RPMI7951 (cell line): ENCODE measurements around the gene CAMK2A. TPM values are rescaled to one million over a fixed set of nuclear protein-coding genes. Genes with fewer than 3 reads are reported as not detected.

Source experiments
- DNase-seq: peaks from one replicate; pipeline ENCODE4 v3.0.0-alpha.2; 2012; ENCODE audit warnings: low read depth
- total RNA-seq: library from RNA; depleted of rRNA; stranded (reverse); fragments of >200 nt; shearing (Covaris generic); gene quantifications from 2 replicates; pipeline ENCODE4 v1.2.3, GENCODE V29; 2014

CAMK2A gene
- total RNA-seq, 1 experiment from 2014 or later, result 0.60 TPM

DNA sequence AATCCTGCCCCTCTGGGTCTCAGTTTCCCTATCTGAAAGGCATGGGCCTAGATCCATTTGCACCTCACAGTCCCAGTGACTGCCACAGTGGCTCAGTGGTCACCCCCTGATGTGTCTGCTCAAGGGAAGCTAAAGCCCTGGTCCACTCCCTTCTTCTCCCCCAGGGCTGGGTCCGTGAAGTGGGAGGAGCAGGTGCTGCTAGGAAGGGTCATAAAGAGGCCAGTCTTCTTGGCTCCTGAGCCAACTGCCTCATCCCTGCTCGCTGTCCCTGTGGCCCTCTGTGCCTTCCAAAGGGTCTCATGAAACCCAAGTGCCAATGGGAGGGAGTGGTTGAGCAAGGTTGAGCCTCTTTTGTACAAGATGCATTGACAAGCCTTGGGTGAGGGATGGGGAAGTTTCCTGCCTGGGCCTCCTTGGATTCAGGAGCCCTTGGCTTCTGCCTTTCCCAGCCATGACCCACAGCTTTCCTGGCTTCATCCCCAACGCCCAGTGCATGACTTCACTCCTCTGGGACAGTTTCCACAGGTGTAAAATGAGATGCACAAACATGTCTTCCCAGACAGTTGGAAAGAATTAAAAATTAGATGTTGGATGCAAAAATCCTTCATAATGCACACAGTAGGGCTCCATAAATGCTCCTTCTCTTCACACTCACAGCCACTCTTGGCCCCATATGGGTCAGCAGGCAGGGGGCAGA, 101.3 kb downstream of the CAMK2A start:
- DNase-seq, result no peak

DNA sequence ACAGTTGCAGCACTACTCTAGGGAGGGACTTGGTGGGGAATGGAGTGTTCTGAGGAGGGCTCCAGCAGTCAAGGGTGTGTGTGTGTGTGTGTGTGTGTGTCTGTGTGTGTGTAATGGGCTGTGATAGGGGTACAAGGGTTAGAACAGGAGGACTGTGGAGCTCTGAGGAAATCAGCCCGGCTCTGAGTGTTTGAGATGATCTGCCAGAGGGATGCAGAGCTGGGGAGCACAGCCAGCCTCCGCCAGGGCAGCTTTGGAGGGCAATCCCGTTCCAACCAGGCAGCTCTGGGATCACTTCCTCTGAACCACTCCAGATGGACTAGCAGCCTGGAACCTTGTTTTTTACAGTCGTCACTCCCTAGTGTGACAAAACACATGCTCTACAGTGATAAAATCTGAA, 102.7 kb downstream of the CAMK2A start:
- no peak for DNase-seq

DNA sequence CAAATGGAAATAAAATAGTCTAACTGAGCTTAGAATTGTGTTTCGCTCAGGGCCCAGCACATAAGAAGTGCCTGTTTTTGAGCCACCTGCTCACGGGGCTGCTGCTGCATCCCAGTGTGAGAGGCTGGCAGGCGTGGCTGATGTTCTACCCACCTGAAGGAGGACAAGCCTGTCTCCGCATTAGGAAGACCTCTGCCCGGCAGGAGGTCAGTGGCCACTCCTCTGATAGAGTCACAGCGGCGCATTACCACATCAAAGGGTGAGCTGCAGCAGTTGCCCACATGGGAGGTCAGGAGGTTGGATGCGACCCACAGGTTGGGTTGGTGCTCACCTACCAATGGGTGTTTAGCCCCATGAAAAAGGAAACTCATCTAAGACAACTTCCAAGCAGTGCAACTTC, 103.4 kb downstream of the CAMK2A start:
- DNase-seq, result no peak

DNA sequence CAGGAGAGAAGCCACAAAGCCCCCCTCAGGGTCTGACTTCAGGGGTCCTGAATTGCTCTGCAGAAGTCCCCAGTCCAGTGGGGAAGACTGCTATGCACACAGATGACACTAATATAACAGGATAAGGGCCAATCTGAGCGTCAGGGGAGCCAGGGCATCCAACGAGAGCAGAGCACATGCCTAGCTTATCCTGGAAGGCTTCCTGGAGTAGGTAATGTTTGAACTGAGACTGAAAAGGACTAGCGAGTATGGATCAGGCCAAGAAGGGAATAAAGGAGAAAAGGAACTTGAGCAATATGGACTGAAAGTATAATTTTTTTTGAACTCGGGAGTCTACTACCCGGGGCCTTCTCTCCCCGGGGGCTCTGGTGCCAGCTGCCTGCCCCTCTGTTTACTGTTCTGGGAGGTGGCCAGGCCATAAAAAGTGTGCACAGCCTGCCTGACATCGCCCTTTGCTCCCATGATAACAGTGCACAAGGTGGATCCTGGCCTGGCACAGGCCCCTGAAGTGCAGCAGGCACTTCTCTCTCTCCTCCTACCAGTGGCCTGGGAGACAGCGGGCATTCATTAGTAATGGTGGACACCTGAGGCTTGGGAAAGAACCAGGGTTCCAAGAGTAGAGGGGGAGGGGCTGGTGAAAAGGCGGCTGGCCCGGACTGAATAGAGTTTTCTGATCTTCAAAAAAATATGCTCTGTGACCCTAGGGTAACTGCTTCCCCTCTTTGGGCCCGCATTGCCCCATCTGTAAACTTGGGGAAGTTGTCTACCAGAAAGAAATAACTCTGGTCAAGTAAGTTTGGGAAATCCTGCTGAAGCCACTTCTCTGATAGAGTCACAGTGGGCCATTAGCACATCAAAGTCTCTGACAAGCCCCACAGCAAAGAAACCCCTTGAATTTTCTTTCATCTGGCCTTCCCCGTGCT, 104.3 kb downstream of the CAMK2A start:
- no peak for DNase-seq

DNA sequence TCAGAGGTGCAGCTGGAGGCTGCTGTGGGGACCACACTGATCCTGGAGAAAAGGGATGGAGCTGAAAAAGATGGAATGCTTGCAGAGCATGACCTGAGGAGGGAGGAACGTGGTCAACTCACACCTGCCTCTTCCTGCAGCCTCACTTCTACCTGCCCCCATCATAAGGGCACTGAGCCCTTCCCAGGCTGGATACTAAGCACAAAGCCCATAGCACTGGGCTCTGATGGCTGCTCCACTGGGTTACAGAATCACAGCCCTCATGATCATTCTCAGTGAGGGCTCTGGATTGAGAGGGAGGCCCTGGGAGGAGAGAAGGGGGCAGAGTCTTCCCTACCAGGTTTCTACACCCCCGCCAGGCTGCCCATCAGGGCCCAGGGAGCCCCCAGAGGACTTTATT, 105.6 kb downstream of the CAMK2A start:
- no peak for DNase-seq

DNA sequence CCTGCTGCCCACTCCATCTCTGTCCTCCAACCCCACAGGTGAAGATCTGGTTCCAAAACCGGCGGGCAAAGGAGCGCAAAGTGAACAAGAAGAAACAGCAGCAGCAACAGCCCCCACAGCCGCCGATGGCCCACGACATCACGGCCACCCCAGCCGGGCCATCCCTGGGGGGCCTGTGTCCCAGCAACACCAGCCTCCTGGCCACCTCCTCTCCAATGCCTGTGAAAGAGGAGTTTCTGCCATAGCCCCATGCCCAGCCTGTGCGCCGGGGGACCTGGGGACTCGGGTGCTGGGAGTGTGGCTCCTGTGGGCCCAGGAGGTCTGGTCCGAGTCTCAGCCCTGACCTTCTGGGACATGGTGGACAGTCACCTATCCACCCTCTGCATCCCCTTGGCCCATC, 106.1 kb downstream of the CAMK2A start:
- no peak for DNase-seq

DNA sequence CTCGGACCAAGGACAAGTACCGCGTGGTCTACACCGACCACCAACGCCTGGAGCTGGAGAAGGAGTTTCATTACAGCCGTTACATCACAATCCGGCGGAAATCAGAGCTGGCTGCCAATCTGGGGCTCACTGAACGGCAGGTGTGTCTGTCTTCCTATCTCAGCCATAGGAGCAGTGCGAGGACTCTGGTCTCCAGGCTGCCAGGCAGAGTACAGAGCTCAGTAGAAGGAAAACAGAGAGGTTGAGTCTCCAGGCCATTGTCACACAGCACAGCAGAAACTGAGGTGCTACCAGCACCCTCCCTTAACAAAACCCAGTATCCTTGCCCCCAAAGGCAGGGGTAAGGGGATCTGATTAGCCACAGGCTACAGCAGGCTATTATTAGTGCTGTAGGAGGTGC, 106.8 kb downstream of the CAMK2A start:
- DNase-seq, result no peak

DNA sequence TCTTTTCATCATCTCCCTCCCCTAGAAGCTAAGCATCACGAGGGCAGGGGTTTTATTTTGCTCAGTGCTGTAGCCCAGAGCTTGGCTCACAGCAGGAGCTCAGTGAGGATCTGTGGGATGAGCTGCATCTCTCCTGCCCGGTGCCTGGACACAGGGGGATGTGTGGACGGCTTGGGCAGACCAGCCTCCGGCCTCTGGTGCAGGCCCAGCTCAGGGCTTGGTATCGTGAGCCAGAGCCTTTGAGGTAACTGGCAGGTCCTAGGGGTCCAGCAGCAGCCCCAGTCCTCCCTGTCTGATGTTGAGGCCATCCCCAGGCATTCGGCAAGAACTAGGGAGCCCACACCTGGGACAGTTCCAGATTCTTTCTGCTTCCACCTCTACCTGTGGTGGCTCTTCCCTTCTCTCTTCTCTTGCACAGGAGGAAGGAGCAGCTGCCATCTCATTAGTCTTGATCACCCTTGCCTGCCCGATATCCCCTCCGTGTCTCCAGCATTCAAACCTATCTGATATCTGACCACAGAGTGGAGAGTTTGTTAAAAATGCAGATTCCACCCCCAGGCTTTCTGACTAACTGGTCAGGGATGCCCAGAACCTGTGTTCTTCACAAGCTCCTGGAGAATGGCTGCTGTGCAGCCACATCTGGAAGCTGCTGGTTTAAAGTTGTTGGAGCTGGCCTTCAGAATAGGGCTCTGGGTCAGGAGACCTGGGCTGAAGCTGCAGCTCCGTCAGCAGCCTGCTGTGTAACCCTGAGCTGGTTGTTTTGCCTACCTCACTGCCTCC, 107.6 kb downstream of the CAMK2A start:
- DNase-seq, result no peak

DNA sequence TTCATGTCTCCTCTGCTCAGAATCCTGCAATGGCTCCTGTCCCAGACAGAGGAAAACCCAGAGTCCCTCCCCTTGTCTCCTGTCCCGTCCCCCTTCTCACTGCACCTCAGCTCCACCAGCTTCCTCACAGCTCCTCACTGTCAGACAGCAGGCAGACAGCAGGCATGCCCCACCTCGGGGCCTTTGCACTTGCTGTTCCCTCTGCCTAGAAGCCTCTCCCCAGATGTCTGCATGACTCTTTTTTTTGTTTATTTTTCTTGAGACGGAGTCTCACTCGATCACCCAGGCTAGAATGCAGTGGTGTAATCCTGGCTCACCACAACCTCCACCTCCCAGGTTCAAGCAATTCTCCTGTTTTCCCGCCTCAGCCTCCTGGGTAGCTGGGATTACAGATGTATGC, 108.5 kb downstream of the CAMK2A start:
- DNase-seq, result peak; percentile 19

DNA sequence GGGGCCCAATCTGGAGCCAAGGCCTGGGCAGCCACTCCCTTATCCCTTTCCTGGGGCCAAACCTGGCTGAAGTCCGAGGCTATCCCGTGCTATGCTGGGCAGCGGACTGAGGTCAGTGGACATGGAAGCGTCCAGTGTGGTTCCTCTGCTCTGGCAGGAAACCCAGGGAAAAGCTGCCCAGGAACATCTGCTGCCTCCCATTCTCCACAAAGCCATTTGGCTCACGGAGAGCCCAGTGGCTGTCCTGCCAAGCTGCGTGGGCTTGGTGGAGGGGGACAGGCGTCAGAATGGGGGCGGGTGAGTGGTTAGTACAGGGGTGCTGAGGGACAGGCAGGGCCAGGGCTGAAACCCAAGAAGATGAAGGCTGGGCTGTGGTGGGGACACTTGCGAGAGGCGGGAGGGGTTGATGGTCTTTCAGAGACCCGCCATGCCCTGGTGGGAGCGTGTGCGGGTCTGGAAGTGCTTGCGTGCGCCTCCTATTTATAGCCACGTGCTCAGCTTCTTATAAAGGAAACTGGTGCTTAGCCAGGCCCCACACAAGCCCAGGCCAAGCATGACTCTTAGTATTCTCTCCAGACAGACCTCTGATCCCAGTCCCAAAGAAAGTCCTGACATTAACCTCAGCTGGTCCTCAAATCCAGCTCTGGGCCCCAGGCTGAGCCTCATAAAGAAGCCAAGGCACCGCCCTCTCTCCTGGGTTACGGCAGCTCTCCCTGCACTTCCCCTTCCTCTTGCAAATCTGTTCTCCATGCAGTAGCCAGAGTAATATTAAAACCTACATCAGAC, 109.1 kb downstream of the CAMK2A start:
- DNase-seq, result no peak

DNA sequence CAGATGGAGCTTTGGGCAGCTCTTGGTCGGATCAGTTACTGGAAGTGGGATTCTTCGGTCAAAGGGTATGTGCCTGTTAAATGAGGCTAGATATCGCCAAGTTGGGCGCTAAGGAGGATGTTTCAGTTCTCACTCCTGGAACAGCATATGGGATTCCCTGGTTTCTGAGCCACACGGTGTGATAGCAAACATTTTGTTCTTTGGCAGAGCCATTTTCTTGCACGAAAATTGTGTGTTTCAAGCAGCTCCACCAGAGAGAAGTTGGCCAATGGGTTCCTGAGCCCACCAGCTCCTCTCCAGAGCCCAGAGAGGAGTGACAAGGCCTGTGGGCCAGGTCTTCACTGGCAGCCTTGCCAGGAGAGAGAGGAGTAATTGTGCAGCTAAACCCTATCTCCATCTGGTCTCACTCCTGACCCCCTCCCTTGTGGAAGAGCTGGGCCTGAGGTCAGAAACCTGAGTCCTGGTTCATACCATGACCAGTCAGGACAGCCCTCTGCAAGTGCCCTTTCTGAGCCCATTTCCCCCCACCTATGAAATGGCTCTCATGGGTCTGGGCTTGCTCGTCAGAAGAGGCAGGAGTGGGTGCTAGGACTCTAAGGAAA, 110.5 kb downstream of the CAMK2A start:
- no peak for DNase-seq

DNA sequence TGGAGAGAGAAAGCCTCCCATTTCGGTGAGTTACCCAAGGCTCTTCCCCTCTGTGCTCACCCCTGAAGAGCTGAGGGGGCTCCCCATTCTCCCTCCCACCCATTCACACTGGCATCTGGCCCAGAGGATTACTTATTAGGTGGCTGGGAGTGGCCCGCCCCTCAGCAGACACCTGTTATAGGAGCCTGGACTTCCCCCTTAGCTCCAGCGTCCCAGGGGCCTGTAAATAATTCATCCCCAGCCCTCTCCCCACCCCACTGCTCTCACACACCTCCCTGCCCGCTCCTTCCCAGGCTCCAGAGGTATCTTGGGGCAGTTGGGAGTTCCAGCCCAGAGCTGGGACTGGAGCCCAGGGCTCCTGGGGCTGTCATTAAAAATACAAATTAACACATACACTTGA, 111.3 kb downstream of the CAMK2A start:
- DNase-seq, result no peak

DNA sequence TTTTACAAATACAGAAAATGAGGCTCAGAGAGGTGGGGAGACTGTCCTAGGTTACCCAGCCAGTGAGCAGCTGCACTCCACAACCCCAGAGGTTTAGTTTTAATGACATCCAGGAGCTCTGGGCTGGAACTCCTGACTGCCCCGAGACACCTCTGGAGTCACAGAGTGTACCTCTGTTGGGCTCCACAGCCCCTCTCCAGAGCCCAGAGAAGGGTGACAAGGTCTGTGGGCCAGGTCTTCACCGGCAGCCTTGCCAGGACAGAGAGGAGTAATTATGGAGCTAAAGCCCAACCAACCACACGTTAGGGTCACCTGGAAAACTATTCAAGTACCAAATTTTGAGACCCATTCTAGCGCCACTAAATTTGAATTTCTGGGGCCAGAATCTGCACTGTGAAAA, 111.9 kb downstream of the CAMK2A start:
- DNase-seq, result no peak

DNA sequence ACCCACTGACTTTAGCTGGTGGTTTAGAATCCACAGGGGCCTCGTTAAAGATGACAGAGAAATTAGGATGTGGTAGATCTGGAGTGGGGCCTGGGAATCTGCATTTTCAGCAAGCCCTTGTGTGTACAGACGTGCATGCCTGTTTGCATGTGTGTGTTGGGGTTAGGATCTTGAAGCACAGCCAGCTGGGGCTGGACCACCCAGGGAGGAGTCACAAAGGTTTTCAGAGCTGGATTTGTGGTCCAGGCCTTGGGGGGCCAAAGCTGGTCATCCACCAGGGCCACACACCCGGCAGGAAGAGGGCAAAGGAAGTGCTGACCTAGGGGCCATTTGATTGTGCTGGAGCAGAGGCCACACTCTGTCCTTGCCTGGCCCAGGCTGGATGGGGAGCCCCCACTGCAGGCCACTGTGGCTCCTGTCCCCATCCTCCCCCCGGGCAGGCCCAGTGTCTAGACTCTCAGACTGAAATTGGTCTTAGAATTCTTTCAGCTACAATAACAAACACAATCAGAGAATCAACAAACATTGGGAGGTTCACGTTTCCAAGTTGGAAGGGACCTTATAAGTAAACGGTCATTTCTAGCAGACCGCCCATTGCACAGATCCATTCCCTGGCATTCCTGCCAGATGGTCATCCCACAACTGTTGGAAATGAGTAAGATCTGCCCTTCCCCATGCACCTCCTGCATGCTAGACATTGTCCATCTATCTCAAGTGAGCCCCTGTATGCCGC, 112.7 kb downstream of the CAMK2A start:
- DNase-seq, result no peak

DNA sequence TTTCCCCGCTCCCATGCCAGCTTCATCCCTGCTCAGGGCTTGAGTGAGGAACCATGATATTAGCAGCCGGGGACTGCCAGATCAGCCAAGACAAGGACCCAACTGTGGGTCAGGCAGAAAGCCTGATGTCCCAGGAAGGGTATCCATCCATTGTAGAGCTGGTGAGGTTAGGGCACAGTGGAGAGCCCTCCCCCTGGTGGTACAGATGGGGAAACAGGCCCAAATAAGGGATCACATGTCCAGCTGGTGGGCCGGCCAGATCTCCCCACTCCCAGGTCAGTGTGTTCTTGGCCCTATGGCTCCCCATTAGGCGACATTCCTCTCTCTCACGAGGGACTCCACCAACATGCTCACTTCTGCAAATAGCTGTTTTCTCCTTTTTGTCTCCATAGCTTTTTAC, 114.0 kb downstream of the CAMK2A start:
- peak; percentile 65 for DNase-seq

DNA sequence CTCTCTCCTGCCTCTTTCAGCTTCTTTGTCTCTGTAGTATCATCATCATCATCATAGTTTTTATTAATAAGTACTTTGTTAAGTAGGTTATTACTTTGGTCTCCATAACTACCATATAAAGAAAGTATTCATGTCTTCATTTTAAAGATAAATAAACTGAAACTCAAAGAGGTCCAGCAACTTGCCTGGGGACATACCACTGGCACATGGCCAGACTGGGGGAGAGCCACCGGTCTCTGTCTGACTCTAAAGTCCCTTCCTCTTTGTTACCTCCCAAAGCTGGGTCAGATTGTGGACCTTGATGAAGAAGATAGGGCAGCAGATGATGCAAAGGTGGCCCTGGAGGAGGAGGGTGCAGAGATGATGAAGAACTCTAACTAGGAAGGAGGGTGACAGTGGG, 114.5 kb downstream of the CAMK2A start:
- DNase-seq, result peak; percentile 26

DNA sequence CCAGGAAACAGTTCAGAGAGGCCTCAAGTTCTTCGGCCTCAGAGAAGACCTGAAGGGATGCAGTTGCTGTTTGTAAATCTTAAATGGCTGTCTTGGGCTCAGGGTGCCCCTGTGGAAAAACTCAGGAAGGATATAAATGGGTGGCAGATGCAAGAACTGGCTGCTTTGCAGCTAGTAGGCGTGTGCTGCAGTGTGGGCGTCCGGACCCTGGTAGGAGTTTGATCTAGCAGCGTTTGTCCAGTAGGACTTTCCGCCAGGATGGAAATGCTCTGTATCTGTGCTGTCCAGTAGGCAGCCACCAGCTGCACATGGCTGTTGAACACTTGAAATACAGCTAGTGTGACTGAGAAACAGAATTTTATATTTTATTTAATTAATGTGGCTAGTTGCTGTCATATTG, 115.3 kb downstream of the CAMK2A start:
- DNase-seq, result no peak

DNA sequence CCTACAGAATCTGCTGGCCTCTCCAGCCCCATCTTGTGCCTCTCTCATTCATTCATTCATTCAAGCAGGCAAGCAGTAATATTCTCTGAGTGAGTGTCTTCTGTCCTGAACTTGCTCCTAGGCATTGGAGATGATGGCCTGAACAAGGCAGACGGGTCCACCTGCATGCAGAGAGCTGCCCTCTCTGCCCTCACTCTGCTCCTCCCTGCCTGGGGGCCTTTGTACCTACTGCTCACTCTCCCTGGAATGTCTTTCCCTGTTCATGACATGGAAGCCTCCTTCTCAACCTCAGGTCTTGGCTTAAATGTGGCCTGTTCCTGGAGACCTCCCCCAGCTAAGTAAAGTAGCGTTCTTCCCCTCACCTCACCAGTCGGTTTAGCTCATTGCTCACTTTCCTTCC, 116.4 kb downstream of the CAMK2A start:
- DNase-seq, result no peak

DNA sequence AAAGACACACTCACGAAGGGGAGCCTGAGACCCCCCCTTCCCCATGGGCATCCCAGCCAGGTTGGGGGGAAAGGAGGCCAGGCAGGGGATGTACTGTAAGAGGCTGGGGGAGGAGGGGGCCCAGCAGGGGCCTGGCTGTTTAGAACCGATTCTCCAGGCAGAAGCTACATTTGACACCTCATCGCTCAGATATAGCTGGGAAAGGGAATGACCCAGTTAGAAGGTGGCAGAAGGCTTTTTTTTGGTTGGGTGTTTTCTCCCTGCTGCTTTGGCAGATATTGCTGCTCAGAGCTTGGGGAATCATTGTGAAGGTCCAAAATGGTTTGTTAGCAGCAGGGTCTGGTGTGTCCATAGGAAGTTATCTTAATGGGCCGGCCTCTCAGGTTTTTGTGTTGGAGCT, 117.0 kb downstream of the CAMK2A start:
- DNase-seq, result no peak

DNA sequence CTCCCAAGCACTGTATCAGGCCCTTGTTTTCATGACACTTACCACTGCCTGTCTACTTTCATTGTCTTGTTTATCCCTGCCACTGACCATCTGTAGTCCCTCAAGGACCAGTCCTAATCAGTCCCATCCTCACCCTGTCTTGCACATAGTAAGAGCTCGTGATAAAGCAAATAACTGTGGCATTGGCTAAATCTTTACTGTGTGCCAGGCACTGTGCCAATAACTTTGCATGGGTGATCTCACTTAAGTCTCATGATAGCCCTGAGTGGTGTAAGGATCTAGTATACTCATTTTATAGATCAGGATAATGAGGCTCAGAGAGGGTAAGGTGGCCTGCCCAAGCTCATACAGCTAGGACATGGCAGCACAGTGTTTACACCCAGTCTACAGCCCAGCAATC, 117.4 kb downstream of the CAMK2A start:
- DNase-seq, result no peak
